Thoracic aorta (tissue), 2 donors: ENCODE data around the gene NRG2. TPM values are rescaled to one million over a fixed set of nuclear protein-coding genes. Genes with fewer than 3 reads are reported as not detected.
A peak's percentile ranks its signal among the peaks of the same experiment; 100 is the strongest.

ENCODE experiments used
- ATAC-seq: fragments of 150-250 bp; one replicate; pipeline ENCODE4 v1.8.0; 2017; ENCODE audit warnings: low read depth; ENCODE audit not compliant: insufficient number of reproducible peaks, low FRiP score
- DNase-seq: peaks from one replicate; pipeline ENCODE4 v3.0.0-alpha.2; 2020; ENCODE audit warnings: low spot score
- H3K27ac ChIP-seq, 2 donors: fragments of 200-600 bp; sonication (generic); 1 replicate in 1 of 2; 2 replicates in 1 of 2; pipeline ENCODE4 v1.5.1; 2016; ENCODE audit warnings: mild to moderate bottlenecking in 2 of 2, moderate library complexity in 2 of 2
- H3K27me3 ChIP-seq: fragments of 200-600 bp; sonication (generic); replicated peaks from 2 replicates; pipeline ENCODE4 v1.6.0; 2016; ENCODE audit warnings: mild to moderate bottlenecking; ENCODE audit not compliant: insufficient read depth
- H3K36me3 ChIP-seq: fragments of 200-600 bp; sonication (generic); one replicate; pipeline ENCODE4 v1.5.1; 2016
- H3K4me1 ChIP-seq, 2 donors: fragments of 200-600 bp; sonication (generic); 1 replicate in 1 of 2; 2 replicates in 1 of 2; pipeline versions ENCODE4 v1.5.1 to v1.6.0; 2016; ENCODE audit warnings: low read depth in 2 of 2, mild to moderate bottlenecking in 1 of 2; ENCODE audit not compliant: control insufficient read depth in 1 of 2
- H3K4me3 ChIP-seq: fragments of 200-600 bp; sonication (generic); 2 replicates; pipeline ENCODE4 v1.5.1; 2016; ENCODE audit warnings: mild to moderate bottlenecking
- H3K9me3 ChIP-seq: fragments of 200-600 bp; sonication (generic); 2 replicates; pipeline ENCODE4 v1.5.1; 2016
- total RNA-seq, 2 donors: library from RNA; depleted of rRNA; stranded (reverse); fragments of >200 nt; gene quantifications; one replicate each; pipeline versions ENCODE4 v1.1.0 to v1.2.3, GENCODE V29; 2016
- TF ChIP-seq, protein P1 (sequence below): fragments of 200-600 bp; sonication (generic); IDR thresholded peaks from one replicate; pipeline ENCODE4 v1.5.1; 2019; ENCODE audit warnings: antibody characterized with exemption

Gene NRG2
- total RNA-seq, 2 donors from 2014 or later, result 2.3 to 6.9 TPM

DNA sequence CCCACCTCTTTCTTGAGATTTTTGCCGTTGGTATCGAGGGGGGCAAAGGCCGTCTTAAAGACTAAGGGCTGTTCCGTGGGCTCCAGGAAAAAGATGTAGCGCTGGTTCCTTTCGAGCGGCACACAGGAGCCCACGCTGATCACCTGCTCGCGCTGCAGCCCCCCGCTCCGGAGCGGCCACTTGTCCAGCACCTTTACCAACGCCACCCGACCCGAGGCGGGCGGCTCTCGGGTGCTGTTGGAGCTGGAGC is 781 bp downstream of the NRG2 start:
- Histone ChIP-seq H3K27ac (peak overlapping the region; percentile 50 to 53), H3K27me3 (no peaks in the 10 kb centered on the region), H3K4me3 (peak overlapping the region; percentile 86), H3K4me1 (peaks cover 17 to 44% of the 10 kb centered on the region in 2 donors), H3K36me3 (no peaks in the 10 kb centered on the region), H3K9me3 (no peaks in the 10 kb centered on the region)
- TF ChIP-seq, protein P1, sequence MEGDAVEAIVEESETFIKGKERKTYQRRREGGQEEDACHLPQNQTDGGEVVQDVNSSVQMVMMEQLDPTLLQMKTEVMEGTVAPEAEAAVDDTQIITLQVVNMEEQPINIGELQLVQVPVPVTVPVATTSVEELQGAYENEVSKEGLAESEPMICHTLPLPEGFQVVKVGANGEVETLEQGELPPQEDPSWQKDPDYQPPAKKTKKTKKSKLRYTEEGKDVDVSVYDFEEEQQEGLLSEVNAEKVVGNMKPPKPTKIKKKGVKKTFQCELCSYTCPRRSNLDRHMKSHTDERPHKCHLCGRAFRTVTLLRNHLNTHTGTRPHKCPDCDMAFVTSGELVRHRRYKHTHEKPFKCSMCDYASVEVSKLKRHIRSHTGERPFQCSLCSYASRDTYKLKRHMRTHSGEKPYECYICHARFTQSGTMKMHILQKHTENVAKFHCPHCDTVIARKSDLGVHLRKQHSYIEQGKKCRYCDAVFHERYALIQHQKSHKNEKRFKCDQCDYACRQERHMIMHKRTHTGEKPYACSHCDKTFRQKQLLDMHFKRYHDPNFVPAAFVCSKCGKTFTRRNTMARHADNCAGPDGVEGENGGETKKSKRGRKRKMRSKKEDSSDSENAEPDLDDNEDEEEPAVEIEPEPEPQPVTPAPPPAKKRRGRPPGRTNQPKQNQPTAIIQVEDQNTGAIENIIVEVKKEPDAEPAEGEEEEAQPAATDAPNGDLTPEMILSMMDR, result no peak
- DNase-seq (no peak), ATAC-seq (no peak)

- ATAC-seq (no peak), DNase-seq (peak; percentile 18)
- Histone ChIP-seq H3K27me3 (no peaks in the 10 kb centered on the region), H3K36me3 (no peaks in the 10 kb centered on the region), H3K4me3 (peak overlapping the region; percentile 86), H3K9me3 (no peaks in the 10 kb centered on the region), H3K27ac (peak overlapping the region; percentile 50 to 53), H3K4me1 (peaks cover 17 to 44% of the 10 kb centered on the region in 2 donors)
- TF ChIP-seq, protein P1, result no peak
These were observed 1.4 kb downstream of the NRG2 start for GRCh38 chr5:140041492-140042392.

- TF ChIP-seq, protein P1, result no peak
- ATAC-seq (no peak), DNase-seq (no peak)
- Histone ChIP-seq H3K4me1 (peaks cover 17 to 44% of the 10 kb centered on the region in 2 donors), H3K4me3 (peak overlapping the region; percentile 86), H3K27ac (peak overlapping the region in 1 of 2 donors; percentile 53), H3K36me3 (no peaks in the 10 kb centered on the region), H3K9me3 (no peaks in the 10 kb centered on the region), H3K27me3 (no peaks in the 10 kb centered on the region)
These were observed 2.0 kb downstream of the NRG2 start for GRCh38 chr5:140041099-140041491.

DNA sequence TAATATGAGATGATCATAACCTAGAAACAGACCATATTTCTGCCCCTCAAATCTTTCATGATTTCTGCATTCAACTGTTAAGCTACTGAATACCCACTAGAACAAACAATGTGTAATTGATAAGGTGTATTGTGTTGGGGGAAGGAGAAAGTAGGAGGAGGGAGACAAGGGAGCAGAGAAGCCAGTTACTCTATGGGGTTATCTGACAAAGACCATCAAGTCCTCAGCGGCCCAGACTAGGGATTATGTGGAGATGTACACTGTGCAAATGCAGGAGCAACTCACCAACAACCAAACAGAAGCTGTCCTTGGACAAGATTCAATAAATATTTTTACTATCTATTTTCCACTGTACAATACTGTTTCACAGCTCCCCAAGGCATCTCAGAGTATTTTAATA is 2.7 kb downstream of the NRG2 start:
- ATAC-seq (no peak), DNase-seq (no peak)
- TF ChIP-seq, protein P1, result no peak
- H3K9me3 ChIP-seq, result no peaks in the 10 kb centered on the region
- H3K27ac ChIP-seq, result no peak overlapping the region
- no peak overlapping the region for H3K4me3 ChIP-seq
- H3K4me1 ChIP-seq, result peaks cover 17 to 44% of the 10 kb centered on the region in 2 donors
- H3K36me3 ChIP-seq, result no peaks in the 10 kb centered on the region
- no peaks in the 10 kb centered on the region for H3K27me3 ChIP-seq

DNA sequence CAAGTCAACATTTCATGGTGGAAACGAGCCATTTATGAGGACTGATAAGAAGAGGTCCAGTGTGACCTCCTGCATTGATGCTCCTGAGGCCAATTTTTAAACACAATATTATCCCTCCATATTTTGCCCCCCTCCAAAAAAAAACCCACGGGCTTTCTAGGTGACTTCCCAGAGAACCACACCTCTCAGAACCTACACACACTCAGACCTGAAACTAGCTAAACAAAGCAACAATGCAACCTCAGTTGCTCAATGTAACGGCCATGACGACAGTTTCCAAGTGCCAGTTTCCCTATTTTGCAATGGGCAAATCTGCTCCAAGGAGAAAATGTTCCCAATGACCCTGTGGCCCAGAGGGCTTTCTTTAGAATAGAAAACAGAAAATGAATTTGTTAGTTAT is 3.5 kb downstream of the NRG2 start:
- H3K36me3 ChIP-seq, result no peaks in the 10 kb centered on the region
- DNase-seq, result no peak
- no peaks in the 10 kb centered on the region for H3K27me3 ChIP-seq
- TF ChIP-seq, protein P1, result no peak
- H3K9me3 ChIP-seq, result no peaks in the 10 kb centered on the region
- no peak for ATAC-seq
- peaks cover 17 to 44% of the 10 kb centered on the region in 2 donors for H3K4me1 ChIP-seq
- H3K27ac ChIP-seq, result peak overlapping the region in 1 of 2 donors; percentile 21
- H3K4me3 ChIP-seq, result peak overlapping the region; percentile 69
